Common myeloid progenitor, CD34-positive (primary cell): ENCODE measurements around the gene TMEM184B.

Experiments used
- CTCF ChIA-PET: fragments of 350-600 bp; sonication (Branson Sonifier 250); formaldehyde crosslinking; loops from one replicate; lab custom pipeline; 2021; ENCODE audit warnings: antibody characterized with exemption; lab: Charles Lee
- POLR2A ChIA-PET: fragments of 350-600 bp; sonication (Branson Sonifier 250); formaldehyde crosslinking; loops from one replicate; lab custom pipeline; 2021; ENCODE audit warnings: antibody characterized with exemption; lab: Charles Lee
- DNase-seq, 3 donors: peaks; one replicate each; pipeline versions ENCODE4 v3.0.0 to v3.0.0-alpha.2; 2013
- H3K27ac ChIP-seq, 2 experiments: 1 replicate in 1 of 2; 2 replicates in 1 of 2; pipeline ENCODE4 v1.7.0; 2013; ENCODE audit warnings: inconsistent platforms in 2 of 2, low read length in 2 of 2, mild to moderate bottlenecking in 2 of 2, low read depth in 1 of 2, moderate library complexity in 1 of 2; ENCODE audit not compliant: severe bottlenecking in 2 of 2, insufficient read depth in 1 of 2, poor library complexity in 1 of 2
- H3K27me3 ChIP-seq, 5 experiments: replicated peaks in 2 of 5; 1 replicate in 3 of 5; 2 replicates in 2 of 5; pipeline versions ENCODE4 v1.6.1 to v1.7.0; 2013; ENCODE audit warnings: low read length in 4 of 5, mild to moderate bottlenecking in 2 of 5, moderate library complexity in 2 of 5, inconsistent platforms in 1 of 5; ENCODE audit not compliant: insufficient read depth in 5 of 5, control insufficient read depth in 4 of 5
- H3K36me3 ChIP-seq, 4 experiments: 1 replicate in 2 of 4; 2 replicates in 2 of 4; pipeline versions ENCODE4 v1.6.1 to v1.7.0; 2013; ENCODE audit warnings: low read length in 3 of 4, control low read depth in 1 of 4, mild to moderate bottlenecking in 1 of 4; ENCODE audit not compliant: control insufficient read depth in 4 of 4, insufficient read depth in 4 of 4
- H3K4me1 ChIP-seq, 4 experiments: 1 replicate in 3 of 4; 2 replicates in 1 of 4; pipeline versions ENCODE4 v1.6.1 to v1.7.1; 2013; ENCODE audit warnings: low read length in 3 of 4, mild to moderate bottlenecking in 3 of 4, control low read depth in 1 of 4, inconsistent platforms in 1 of 4, moderate library complexity in 1 of 4; ENCODE audit not compliant: control insufficient read depth in 4 of 4, insufficient read depth in 4 of 4; ENCODE audit errors: control extremely low read depth in 1 of 4
- H3K4me3 ChIP-seq, 7 experiments: 1 replicate in 4 of 7; 2 replicates in 3 of 7; pipeline versions ENCODE4 v1.5.1 to v1.7.0; 2013; ENCODE audit warnings: mild to moderate bottlenecking in 7 of 7, low read length in 6 of 7, moderate library complexity in 6 of 7, inconsistent platforms in 2 of 7, low read depth in 2 of 7, control low read depth in 1 of 7; ENCODE audit not compliant: insufficient read depth in 4 of 7, control insufficient read depth in 1 of 7; ENCODE audit errors: extremely low read depth in 1 of 7
- H3K9me3 ChIP-seq, 5 experiments: 1 replicate in 4 of 5; 2 replicates in 1 of 5; pipeline versions ENCODE4 v1.6.1 to v1.7.1; 2013; ENCODE audit warnings: low read length in 4 of 5, mild to moderate bottlenecking in 2 of 5, inconsistent platforms in 1 of 5, low read depth in 1 of 5, moderate library complexity in 1 of 5; ENCODE audit not compliant: control insufficient read depth in 4 of 5, insufficient read depth in 2 of 5; ENCODE audit errors: control extremely low read depth in 1 of 5
- WGBS: methylation state at CpG from one replicate; pipeline ENCODE4 v1.1.5; 2013; ENCODE audit not compliant: insufficient coverage; 5-methylcytosine and 5-hydroxymethylcytosine counted together

TMEM184B gene

DNA sequence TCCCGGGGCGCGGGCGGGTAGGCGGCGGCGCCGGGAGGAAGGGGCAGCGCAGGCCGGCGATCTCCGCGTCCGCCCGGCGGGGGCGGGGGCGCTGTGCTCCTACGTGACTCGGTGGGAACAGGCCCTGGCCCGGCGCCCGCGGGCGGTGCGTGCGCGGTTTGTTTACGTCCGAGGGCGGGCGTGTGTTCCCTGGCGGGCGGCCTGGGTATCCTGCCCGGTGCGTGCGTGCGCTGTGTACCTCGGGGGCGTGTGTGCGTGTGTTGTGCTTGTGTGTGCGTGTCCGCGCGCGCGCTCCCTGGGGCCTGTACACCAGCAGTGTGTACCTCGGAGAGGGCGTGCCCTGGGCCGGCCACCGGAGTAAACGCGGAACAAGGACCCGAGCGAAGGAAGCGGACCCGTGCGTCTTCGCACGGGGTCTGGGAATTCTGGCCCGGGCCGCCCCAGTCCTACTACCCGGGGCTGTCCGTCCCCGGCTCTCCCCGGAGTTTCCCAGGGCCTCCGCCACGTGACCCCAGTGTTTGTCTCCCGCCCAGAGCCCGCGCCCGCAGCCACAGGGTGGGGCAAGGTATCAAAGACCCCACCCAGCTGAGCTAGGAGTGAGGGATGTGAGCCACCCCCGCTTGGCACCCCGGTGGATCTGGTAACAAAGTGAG, 70.2 kb downstream of the TMEM184B start:
- Histone ChIP-seq H3K27me3 (no peaks in the 10 kb centered on the region), H3K36me3 (peaks cover 0 to 2% (median 0%) of the 10 kb centered on the region in 4 experiments), H3K4me1 (peaks cover 2 to 37% (median 35%) of the 10 kb centered on the region in 4 experiments), H3K27ac (peak overlapping the region; percentile 50 to 68), H3K9me3 (no peaks in the 10 kb centered on the region), H3K4me3 (peak overlapping the region; percentile 69 to 94 (median 82))
- POLR2A ChIA-PET, result interaction anchor here (1.4 to 4.1 kb wide), 2 partner anchors 21 to 29 kb away, joined by 5 to 24 read pairs; partner anchors contain the start of gene PLA2G6
- CTCF ChIA-PET, result interaction anchor here (1.0 to 2.2 kb wide), 4 partner anchors 21 to 59 kb away, joined by 3 to 10 read pairs (median 3); partner anchors contain the start of gene PLA2G6
- peak; percentile 69 to 81 (median 73) for DNase-seq
- WGBS, result 0% methylated on average over 68 of the region's 74 CpGs

DNA sequence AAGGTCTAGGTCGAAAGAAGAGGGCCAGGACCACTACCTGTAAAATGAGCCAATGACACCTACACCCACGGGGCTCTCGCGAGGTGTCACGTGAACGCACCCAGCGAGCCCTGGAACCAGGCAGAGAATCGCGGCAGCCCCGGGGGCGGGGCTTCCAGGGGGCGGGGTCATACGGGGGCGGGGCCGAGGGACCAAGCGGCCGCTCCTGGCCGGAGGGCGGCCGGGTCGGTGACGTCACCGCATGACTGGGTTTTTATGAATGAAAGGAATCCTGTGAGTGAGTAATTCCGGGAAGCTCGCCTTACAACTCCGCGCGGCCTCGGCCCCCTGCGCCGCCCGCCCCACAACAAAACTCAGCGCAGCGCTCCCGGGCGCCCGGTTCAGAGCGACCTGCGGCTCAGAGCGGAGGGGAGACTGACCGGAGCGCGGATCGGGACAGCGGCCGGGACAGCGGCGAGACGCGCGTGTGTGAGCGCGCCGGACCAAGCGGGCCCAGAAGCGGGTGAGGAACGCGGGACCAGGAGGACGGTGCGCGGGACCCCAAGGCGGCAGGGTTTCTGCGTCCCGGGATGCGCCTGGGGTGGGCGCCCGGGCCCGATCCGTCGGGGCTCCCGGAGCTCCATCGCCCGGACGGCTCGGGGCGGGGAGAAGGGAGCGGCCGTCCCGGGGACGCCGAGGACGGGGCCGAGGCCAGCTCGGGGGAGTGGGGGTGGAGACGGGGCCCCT, 70.9 kb downstream of the TMEM184B start, which contains the start of gene MAFF:
MAFF (plus strand) TSS at position 284 of the 726 bp plus-strand sequence. CDS start 11,860 bp downstream, outside the sequence.
- peak; percentile 90 to 93 (median 93) for DNase-seq
- 0% methylated on average over 52 of the region's 85 CpGs for WGBS
- H3K36me3 ChIP-seq, result peaks cover 0 to 2% (median 0%) of the 10 kb centered on the region in 4 experiments
- ChIA-PET CTCF (interaction anchor here (1.0 to 1.7 kb wide), 5 partner anchors 21 to 150 kb away, joined by 3 to 5 read pairs (median 3); no protein-coding TSS in a partner anchor), POLR2A (interaction anchor here (0.6 to 4.1 kb wide), 4 partner anchors 15 to 29 kb away, joined by 4 to 24 read pairs (median 6); partner anchors contain the start of gene PLA2G6)
- H3K9me3 ChIP-seq, result no peaks in the 10 kb centered on the region
- no peaks in the 10 kb centered on the region for H3K27me3 ChIP-seq
- peak within 1 kb of the TSS; percentile 69 to 94 (median 82) for H3K4me3 ChIP-seq
- H3K4me1 ChIP-seq, result peaks cover 2 to 37% (median 35%) of the 10 kb centered on the region in 4 experiments
- peak within 1 kb of the TSS; percentile 50 to 68 for H3K27ac ChIP-seq

DNA sequence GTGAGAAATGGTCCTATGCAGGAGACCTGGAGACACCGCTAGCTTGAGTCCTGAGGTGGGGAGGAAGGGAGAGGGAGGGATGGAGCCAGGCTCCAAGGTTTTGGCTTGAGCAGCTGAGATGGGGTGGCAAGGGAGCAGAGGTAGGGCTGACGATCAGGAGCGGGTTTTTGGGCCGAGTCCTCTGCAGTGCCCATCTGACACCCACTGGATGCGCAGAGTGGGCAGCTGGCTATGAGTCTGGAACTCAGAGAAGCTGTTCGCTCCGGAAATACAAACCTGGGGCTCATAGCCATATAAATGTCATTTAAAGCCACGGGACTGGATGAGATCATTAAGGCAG, 71.5 kb downstream of the TMEM184B start:
- Histone ChIP-seq H3K36me3 (peaks cover 0 to 2% (median 0%) of the 10 kb centered on the region in 4 experiments), H3K27me3 (no peaks in the 10 kb centered on the region), H3K27ac (no peak overlapping the region), H3K4me1 (peaks cover 2 to 37% (median 35%) of the 10 kb centered on the region in 4 experiments), H3K9me3 (no peaks in the 10 kb centered on the region), H3K4me3 (peak overlapping the region in 5 of 7 experiments; percentile 21 to 94 (median 30))
- 40% methylated on average over 8 of the region's 8 CpGs for WGBS
- POLR2A ChIA-PET, result interaction anchor here (0.6 to 4.1 kb wide), 4 partner anchors 16 to 28 kb away, joined by 4 to 24 read pairs (median 6); partner anchors contain the start of gene PLA2G6
- DNase-seq, result no peak
- CTCF ChIA-PET, result interaction anchor here (0.6 to 1.7 kb wide), 7 partner anchors 17 to 149 kb away, joined by 3 to 5 read pairs (median 3); partner anchors contain the start of gene PLA2G6

DNA sequence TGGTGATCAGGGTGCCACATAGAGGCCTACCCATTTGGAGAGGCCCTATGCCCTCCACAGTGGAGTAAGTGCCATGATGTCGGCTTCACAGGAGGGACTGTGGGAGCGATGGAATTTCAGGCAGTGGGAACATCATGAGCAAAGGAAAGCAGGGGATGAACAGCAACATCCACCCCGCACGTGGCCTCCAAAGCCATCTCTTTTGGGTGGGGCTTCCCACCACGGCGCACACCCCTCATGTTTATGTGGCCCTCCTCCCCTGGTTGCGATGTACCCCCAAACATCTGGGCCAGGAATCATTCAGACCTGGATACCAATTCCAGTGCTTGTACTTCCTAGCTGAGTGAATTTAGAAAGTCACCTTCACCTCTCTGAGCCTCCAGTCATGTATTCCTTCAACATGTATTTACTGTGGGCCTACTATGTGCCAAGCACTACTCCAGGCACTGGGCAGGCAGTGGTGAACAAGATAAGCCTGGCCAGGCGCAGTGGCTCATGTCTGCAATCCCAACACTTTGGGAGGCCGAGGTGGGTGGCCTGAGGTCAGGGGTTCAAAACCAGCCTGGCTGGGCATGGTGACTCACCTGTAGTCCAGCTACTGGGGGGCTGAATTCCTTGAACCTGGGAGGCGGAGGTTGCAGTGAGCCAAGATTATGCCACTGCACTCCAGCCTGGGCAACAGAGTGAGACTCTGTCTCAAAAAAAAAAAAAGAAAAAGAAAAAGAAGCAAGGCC, 72.8 kb downstream of the TMEM184B start:
- no peak overlapping the region for H3K27ac ChIP-seq
- H3K4me1 ChIP-seq, result peaks cover 2 to 34% (median 29%) of the 10 kb centered on the region in 4 experiments
- H3K9me3 ChIP-seq, result no peaks in the 10 kb centered on the region
- ChIA-PET CTCF (interaction anchor here (1.4 to 1.7 kb wide), 2 partner anchors 24 to 148 kb away, joined by 4 to 5 read pairs; no protein-coding TSS in a partner anchor), POLR2A (interaction anchor here (0.6 to 4.1 kb wide), 3 partner anchors 19 to 1225 kb away, joined by 3 to 24 read pairs (median 7); partner anchors contain the start of gene PLA2G6)
- WGBS, result 93% methylated on average over 8 of the region's 10 CpGs
- no peak overlapping the region for H3K4me3 ChIP-seq
- no peaks in the 10 kb centered on the region for H3K36me3 ChIP-seq
- no peak for DNase-seq
- H3K27me3 ChIP-seq, result no peaks in the 10 kb centered on the region

DNA sequence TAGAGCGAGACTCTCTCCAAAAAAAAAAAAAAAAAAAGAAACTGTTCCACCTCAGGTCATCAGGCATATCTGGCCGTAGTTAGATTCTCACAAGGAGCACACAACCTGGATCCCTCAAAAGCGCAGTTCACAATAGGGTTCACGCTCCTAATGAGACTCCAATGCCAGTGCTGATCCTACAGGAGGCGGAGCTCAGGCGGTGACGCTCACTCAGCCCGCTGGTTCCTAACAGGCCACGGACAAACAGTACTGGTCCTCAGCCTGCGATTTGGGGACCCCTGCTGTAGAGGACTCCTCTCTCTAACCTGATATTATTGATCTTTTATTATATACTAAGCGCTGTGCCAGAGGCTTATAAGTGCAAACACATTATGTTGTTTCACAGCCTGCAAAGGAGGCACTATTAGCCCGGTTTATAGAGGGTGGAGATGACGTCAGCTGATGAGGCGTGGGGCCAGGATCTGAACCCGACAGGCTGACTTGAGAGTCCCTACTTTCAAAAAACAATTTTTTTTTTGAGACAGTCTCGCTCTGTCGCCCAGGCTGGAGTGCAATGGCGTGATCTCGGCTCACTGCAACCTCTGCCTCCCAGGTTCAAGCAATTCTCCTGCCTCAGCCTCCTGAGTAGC, 75.9 kb downstream of the TMEM184B start:
- DNase-seq, result no peak
- Histone ChIP-seq H3K27ac (no peak overlapping the region), H3K4me3 (no peak overlapping the region), H3K9me3 (no peaks in the 10 kb centered on the region), H3K4me1 (peaks cover 0 to 21% (median 16%) of the 10 kb centered on the region in 4 experiments), H3K36me3 (no peaks in the 10 kb centered on the region), H3K27me3 (no peaks in the 10 kb centered on the region)
- WGBS, result 96% methylated on average over 6 of the region's 19 CpGs
- ChIA-PET CTCF (interaction anchor here (0.7 kb wide), 1 partner anchor 87 kb away, joined by 3 read pairs; no protein-coding TSS in a partner anchor), POLR2A (interaction anchor here (0.6 kb wide), 1 partner anchor 22 kb away, joined by 3 read pairs; no protein-coding TSS in a partner anchor)

DNA sequence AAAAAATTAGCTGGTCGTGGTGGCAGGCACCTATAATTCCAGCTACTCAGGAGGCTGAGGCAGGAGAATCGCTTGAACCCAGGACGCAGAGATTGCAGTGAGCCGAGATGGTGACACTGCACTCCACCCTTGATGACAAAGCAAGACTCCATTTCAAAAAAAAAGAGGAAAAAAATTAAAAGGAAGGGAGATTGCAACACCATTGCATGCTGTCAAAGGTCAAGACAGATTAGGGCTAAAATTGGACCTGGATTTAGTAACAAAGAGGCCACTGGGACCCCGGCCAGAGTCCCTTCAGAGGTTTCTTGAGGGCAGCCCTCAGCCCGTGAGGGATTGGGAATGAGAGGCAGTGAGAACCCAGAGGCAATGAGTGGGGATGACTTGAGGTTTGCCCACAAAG, 79.2 kb downstream of the TMEM184B start:
- Histone ChIP-seq H3K27ac (no peak overlapping the region), H3K9me3 (no peaks in the 10 kb centered on the region), H3K4me3 (no peak overlapping the region), H3K36me3 (no peaks in the 10 kb centered on the region), H3K4me1 (peaks cover 0 to 18% (median 11%) of the 10 kb centered on the region in 4 experiments), H3K27me3 (no peaks in the 10 kb centered on the region)
- WGBS, result 70% methylated on average over 5 of the region's 6 CpGs
- no peak for DNase-seq
- ChIA-PET CTCF (interaction anchor here (2.0 kb wide), 1 partner anchor 141 kb away, joined by 5 read pairs; no protein-coding TSS in a partner anchor), POLR2A (interaction anchor here (1.6 kb wide), 1 partner anchor 12 kb away, joined by 6 read pairs; the partner anchor contains the start of gene PLA2G6)
